GM10847 (cell line): Measurements from ENCODE around the gene ZNF385C.

Source experiments
- POLR2A ChIP-seq: IDR thresholded peaks from 2 replicates; pipeline ENCODE4 v1.6.1; 2011; ENCODE audit not compliant: insufficient read length; ENCODE audit errors: extremely low read depth

The ZNF385C gene

GRCh38 chr17:42010898-42011516 is 87.3 kb downstream of the ZNF385C start:
- no peak for TF ChIP-seq POLR2A

DNA sequence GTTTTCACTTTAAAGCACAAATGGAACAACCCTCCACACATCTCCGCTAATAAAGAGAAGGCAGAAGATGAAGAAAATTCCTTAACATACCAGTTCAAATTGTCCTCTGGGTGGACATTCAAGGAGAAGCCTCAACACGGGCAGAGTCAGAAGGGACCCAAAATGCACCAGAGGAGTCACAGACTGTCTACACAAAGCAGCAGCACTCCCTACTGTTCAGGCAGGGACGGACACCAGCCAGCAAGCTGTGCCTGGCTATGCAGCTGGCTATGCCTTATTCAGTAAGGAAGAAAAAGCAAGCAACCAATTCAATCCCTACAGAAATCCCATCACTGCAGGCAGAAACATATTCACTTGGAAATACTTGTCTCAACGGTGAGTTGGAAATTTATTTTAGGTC is 89.1 kb downstream of the ZNF385C start:
- no peak for TF ChIP-seq POLR2A

- no peak for TF ChIP-seq POLR2A
Observed at GRCh38 chr17:42005166-42005565, 93.1 kb downstream of the ZNF385C start.

GRCh38 chr17:42002792-42003301 is 95.4 kb downstream of the ZNF385C start:
- TF ChIP-seq POLR2A: no peak

GRCh38 chr17:42002175-42002791 is 96.0 kb downstream of the ZNF385C start:
- no peak for TF ChIP-seq POLR2A

DNA sequence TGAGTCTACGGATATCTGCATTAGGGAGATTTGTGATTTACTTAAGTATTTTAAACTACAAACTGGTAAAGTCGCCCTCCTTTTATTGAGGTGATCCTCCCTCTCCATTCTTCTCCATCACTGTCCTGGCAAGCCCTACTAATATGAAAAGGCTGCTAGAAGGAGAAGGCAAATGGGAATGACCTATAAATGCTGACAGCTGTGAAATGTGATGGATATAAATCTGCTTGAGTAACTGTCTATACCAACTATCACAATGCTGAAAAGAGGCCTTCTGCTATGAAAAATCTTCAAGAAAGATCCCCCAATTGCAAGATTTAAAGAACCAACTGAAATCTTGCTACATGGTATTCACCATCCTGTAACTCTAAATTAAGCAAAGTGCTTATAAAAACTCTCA is 96.5 kb downstream of the ZNF385C start:
- no peak for TF ChIP-seq POLR2A

GRCh38 chr17:42000413-42001133 is 97.7 kb downstream of the ZNF385C start:
- TF ChIP-seq POLR2A: no peak

- no peak for TF ChIP-seq POLR2A
Observed at GRCh38 chr17:41998497-41998896, 99.8 kb downstream of the ZNF385C start.

GRCh38 chr17:41996855-41997164 is 101.5 kb downstream of the ZNF385C start:
- TF ChIP-seq POLR2A: no peak

- TF ChIP-seq POLR2A: no peak
Observed at GRCh38 chr17:41992576-41992975, 105.7 kb downstream of the ZNF385C start.

DNA sequence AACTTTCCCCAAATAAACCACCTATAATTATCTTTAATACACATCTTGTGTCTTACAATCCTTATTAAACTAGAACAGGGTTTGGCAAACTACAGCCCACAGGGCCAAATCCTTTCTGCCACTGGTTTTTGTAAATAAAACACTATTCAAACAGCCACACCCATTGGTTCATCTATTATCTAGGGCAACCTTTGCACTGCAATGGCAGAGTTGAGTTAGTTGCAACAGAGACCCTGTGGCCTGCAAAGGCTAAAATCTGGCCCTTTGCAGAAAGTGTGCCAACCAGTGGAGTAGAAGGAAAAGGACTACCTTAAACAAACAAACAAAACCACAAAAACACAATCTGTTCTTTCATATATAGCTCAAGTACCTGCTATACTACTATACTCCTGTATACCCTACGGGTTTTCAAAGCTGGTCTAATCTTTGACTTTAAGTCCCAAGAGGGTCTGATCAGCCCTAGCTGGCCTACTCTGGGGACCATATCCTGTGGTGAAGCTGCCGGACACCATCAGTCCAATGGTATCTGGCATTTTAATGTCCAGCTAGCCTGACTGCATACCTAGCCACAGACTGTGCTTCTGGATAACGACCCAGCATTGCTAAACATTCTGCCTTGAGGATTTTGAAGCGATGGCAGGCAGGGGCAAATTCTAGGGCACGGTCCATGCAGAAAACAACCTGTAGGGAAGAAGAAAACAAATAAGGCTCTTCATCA is 108.4 kb downstream of the ZNF385C start:
- no peak for TF ChIP-seq POLR2A

DNA sequence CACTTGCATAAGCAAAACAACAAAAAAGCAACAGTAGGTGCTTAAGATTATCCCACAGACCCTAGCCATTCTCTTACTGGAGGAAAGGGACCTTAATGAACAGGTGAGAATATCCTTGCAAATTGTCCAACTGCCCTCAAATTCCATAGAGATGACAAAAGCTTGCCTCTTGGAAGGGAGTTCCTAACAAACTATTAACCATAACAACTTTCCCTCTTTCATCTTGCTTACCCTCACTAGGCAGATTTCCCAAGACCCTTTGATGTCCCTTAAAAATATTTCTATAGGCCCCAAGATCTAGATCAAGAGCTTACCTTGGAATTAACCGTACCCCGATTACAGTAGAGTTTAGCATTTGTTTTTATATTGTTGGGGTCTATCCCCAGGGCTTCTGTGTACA is 109.9 kb downstream of the ZNF385C start:
- TF ChIP-seq POLR2A: no peak

GRCh38 chr17:41987642-41988041 is 110.6 kb downstream of the ZNF385C start:
- no peak for TF ChIP-seq POLR2A

- no peak for TF ChIP-seq POLR2A
Observed at GRCh38 chr17:41986634-41987033, 111.6 kb downstream of the ZNF385C start.

DNA sequence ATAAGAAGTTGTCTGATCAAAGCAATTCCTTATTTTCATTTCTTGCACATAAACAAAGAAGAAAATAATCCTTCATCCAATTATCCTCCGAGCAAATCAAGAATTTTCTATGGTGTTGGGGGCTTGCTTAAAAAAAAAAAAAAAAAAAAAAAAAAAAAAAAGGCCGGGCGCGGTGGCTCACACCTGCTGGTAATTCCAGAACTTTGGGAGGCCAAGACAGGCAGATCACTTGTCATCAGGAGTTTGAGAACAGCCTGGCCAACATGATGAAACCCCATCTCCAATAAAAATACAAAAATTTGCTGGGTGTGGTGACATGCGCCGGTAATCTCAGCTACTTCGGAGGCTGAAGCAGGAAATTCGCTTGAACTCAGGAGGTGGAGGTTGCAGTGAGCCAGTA is 112.4 kb downstream of the ZNF385C start:
- TF ChIP-seq POLR2A: no peak

GRCh38 chr17:41984454-41984853 is 113.8 kb downstream of the ZNF385C start:
- TF ChIP-seq POLR2A: no peak
